ENCODE data around the gene TBX1. TPM values are rescaled to one million over a fixed set of nuclear protein-coding genes. Genes with fewer than 3 reads are reported as not detected.

TBX1 gene
- total RNA-seq, 1 experiment from 2014 or later: 0.61 TPM

- no peaks in the 10 kb centered on the region for H3K36me3 ChIP-seq
- H3K4me3 ChIP-seq: no peak overlapping the region
- H3K27ac ChIP-seq: no peak overlapping the region
- peaks cover 25% of the 10 kb centered on the region for H3K4me1 ChIP-seq (replicated peaks)
- DNase-seq (ENCODE audit: low read depth in 1 of 2, low spot score in 2 of 2): no peak
- H3K27me3 ChIP-seq (replicated peaks): no peaks in the 10 kb centered on the region
- H3K9me3 ChIP-seq (replicated peaks): no peaks in the 10 kb centered on the region
Observed at GRCh38 chr22:19748991-19749664, 11.4 kb upstream of the TBX1 start.

- DNase-seq (ENCODE audit: low read depth in 1 of 2, low spot score in 2 of 2): no peak
- Histone ChIP-seq H3K9me3 (replicated peaks) (no peaks in the 10 kb centered on the region), H3K36me3 (no peaks in the 10 kb centered on the region), H3K4me3 (no peak overlapping the region), H3K27me3 (replicated peaks) (no peaks in the 10 kb centered on the region; the same call in 1 of the 2 replicates), H3K27ac (no peak overlapping the region), H3K4me1 (replicated peaks) (peaks cover 25% of the 10 kb centered on the region)
Observed at GRCh38 chr22:19749876-19750275, 10.7 kb upstream of the TBX1 start.

GRCh38 chr22:19750507-19751490 lies 9.8 kb upstream of the TBX1 start:
- H3K27ac ChIP-seq: peak overlapping the region; percentile 15; the same call in 1 of the 2 replicates
- no peaks in the 10 kb centered on the region for H3K36me3 ChIP-seq
- H3K4me3 ChIP-seq: no peak overlapping the region
- DNase-seq (ENCODE audit: low read depth in 1 of 2, low spot score in 2 of 2): peak; percentile 63 to 69
- no peaks in the 10 kb centered on the region for H3K9me3 ChIP-seq (replicated peaks)
- peaks cover 8% of the 10 kb centered on the region for H3K27me3 ChIP-seq (replicated peaks)
- H3K4me1 ChIP-seq (replicated peaks): peaks cover 22% of the 10 kb centered on the region

- H3K4me3 ChIP-seq: no peak overlapping the region
- no peaks in the 10 kb centered on the region for H3K9me3 ChIP-seq (replicated peaks)
- no peak for DNase-seq (ENCODE audit: low read depth in 1 of 2, low spot score in 2 of 2)
- H3K27ac ChIP-seq: no peak overlapping the region
- no peaks in the 10 kb centered on the region for H3K36me3 ChIP-seq
- peaks cover 18% of the 10 kb centered on the region for H3K4me1 ChIP-seq (replicated peaks)
- H3K27me3 ChIP-seq (replicated peaks): peaks cover 15% of the 10 kb centered on the region
Observed at GRCh38 chr22:19751497-19752245, 8.9 kb upstream of the TBX1 start.

GRCh38 chr22:19753090-19753842 lies 7.3 kb upstream of the TBX1 start:
- no peaks in the 10 kb centered on the region for H3K36me3 ChIP-seq
- H3K9me3 ChIP-seq (replicated peaks): no peaks in the 10 kb centered on the region
- H3K4me1 ChIP-seq (replicated peaks): peaks cover 23% of the 10 kb centered on the region
- H3K27ac ChIP-seq: no peak overlapping the region
- H3K4me3 ChIP-seq: no peak overlapping the region
- no peak for DNase-seq (ENCODE audit: low read depth in 1 of 2, low spot score in 2 of 2)
- H3K27me3 ChIP-seq (replicated peaks): peaks cover 21% of the 10 kb centered on the region

- Histone ChIP-seq H3K4me3 (no peak overlapping the region), H3K9me3 (replicated peaks) (no peaks in the 10 kb centered on the region), H3K36me3 (no peaks in the 10 kb centered on the region), H3K27ac (no peak overlapping the region), H3K4me1 (replicated peaks) (peaks cover 22% of the 10 kb centered on the region), H3K27me3 (replicated peaks) (peaks cover 21% of the 10 kb centered on the region)
- DNase-seq (ENCODE audit: low read depth in 1 of 2, low spot score in 2 of 2): no peak
Observed at GRCh38 chr22:19753996-19754700, 6.4 kb upstream of the TBX1 start.

GRCh38 chr22:19754701-19755144 lies 5.9 kb upstream of the TBX1 start:
- Histone ChIP-seq H3K4me1 (replicated peaks) (peaks cover 19% of the 10 kb centered on the region), H3K9me3 (replicated peaks) (no peaks in the 10 kb centered on the region), H3K4me3 (no peak overlapping the region), H3K36me3 (no peaks in the 10 kb centered on the region), H3K27ac (no peak overlapping the region), H3K27me3 (replicated peaks) (peaks cover 23% of the 10 kb centered on the region)
- DNase-seq (ENCODE audit: low read depth in 1 of 2, low spot score in 2 of 2): no peak

- no peak overlapping the region for H3K4me3 ChIP-seq
- DNase-seq (ENCODE audit: low read depth in 1 of 2, low spot score in 2 of 2): no peak
- peaks cover 28% of the 10 kb centered on the region for H3K27me3 ChIP-seq (replicated peaks)
- no peak overlapping the region for H3K27ac ChIP-seq
- no peaks in the 10 kb centered on the region for H3K9me3 ChIP-seq (replicated peaks)
- peaks cover 19% of the 10 kb centered on the region for H3K4me1 ChIP-seq (replicated peaks)
- H3K36me3 ChIP-seq: no peaks in the 10 kb centered on the region
Observed at GRCh38 chr22:19755145-19755710, 5.3 kb upstream of the TBX1 start.

GRCh38 chr22:19755722-19756287 lies 4.8 kb upstream of the TBX1 start:
- Histone ChIP-seq H3K27me3 (replicated peaks) (peaks cover 29% of the 10 kb centered on the region), H3K4me3 (no peak overlapping the region), H3K27ac (no peak overlapping the region), H3K36me3 (no peaks in the 10 kb centered on the region), H3K9me3 (replicated peaks) (no peaks in the 10 kb centered on the region), H3K4me1 (replicated peaks) (peaks cover 17% of the 10 kb centered on the region)
- DNase-seq (ENCODE audit: low read depth in 1 of 2, low spot score in 2 of 2): no peak

GRCh38 chr22:19756288-19757128 lies 4.1 kb upstream of the TBX1 start:
- H3K4me1 ChIP-seq (replicated peaks): peaks cover 10% of the 10 kb centered on the region
- H3K9me3 ChIP-seq (replicated peaks): no peaks in the 10 kb centered on the region
- H3K27me3 ChIP-seq (replicated peaks): peaks cover 32% of the 10 kb centered on the region
- no peak overlapping the region for H3K4me3 ChIP-seq
- no peaks in the 10 kb centered on the region for H3K36me3 ChIP-seq
- H3K27ac ChIP-seq: no peak overlapping the region
- DNase-seq (ENCODE audit: low read depth in 1 of 2, low spot score in 2 of 2): no peak

- Histone ChIP-seq H3K9me3 (replicated peaks) (no peaks in the 10 kb centered on the region), H3K4me1 (replicated peaks) (peaks cover 5% of the 10 kb centered on the region; the same call in 1 of the 2 replicates), H3K4me3 (no peak overlapping the region), H3K27me3 (replicated peaks) (peaks cover 32% of the 10 kb centered on the region), H3K36me3 (no peaks in the 10 kb centered on the region), H3K27ac (no peak overlapping the region)
- no peak for DNase-seq (ENCODE audit: low read depth in 1 of 2, low spot score in 2 of 2)
Observed at GRCh38 chr22:19757140-19757984, 3.2 kb upstream of the TBX1 start.

Measured in SJSA1 (cell line).